MM.1S (cell line): ENCODE measurements around the gene NCAM2.

Experiments
- DNase-seq: peaks from one replicate; pipeline ENCODE4 v3.0.0-alpha.2; 2015
- H2AFZ ChIP-seq: fragments of 300-600 bp; sonication (generic); 2 replicates; pipeline ENCODE4 v1.6.0; 2016; ENCODE audit warnings: antibody characterized with exemption, low read length
- H3F3A ChIP-seq: fragments of 300-600 bp; sonication (generic); 2 replicates; pipeline ENCODE4 v1.6.1; 2016; ENCODE audit warnings: mild to moderate bottlenecking, antibody characterized with exemption, low read length, moderate library complexity, mixed read lengths; ENCODE audit not compliant: insufficient read depth
- H3K27ac ChIP-seq: fragments of 300-600 bp; sonication (generic); 2 replicates; pipeline ENCODE4 v1.5.1; 2016; ENCODE audit warnings: mild to moderate bottlenecking, low read length
- H3K27me3 ChIP-seq: fragments of 300-600 bp; sonication (generic); replicated peaks from 2 replicates; pipeline ENCODE4 v1.6.0; 2016; ENCODE audit warnings: low read length; ENCODE audit not compliant: insufficient read depth
- H3K36me3 ChIP-seq: fragments of 300-600 bp; sonication (generic); replicated peaks from 2 replicates; pipeline ENCODE4 v1.6.1; 2016; ENCODE audit warnings: mild to moderate bottlenecking, low read length, mixed read lengths; ENCODE audit not compliant: insufficient read depth
- H3K4me1 ChIP-seq: fragments of 300-600 bp; sonication (generic); 2 replicates; pipeline ENCODE4 v1.6.1; 2016; ENCODE audit warnings: low read length, mixed read lengths
- H3K4me2 ChIP-seq: fragments of 300-600 bp; sonication (generic); 2 replicates; pipeline ENCODE4 v1.6.0; 2016; ENCODE audit warnings: low read depth, low read length
- H3K4me3 ChIP-seq: fragments of 300-600 bp; sonication (generic); 2 replicates; pipeline ENCODE4 v1.5.1; 2016; ENCODE audit warnings: low read length, mixed read lengths
- H3K79me2 ChIP-seq: fragments of 300-600 bp; sonication (generic); 2 replicates; pipeline ENCODE4 v1.6.1; 2016; ENCODE audit warnings: mixed run types, low read length, mixed read lengths
- H3K9ac ChIP-seq: fragments of 300-600 bp; sonication (generic); 2 replicates; pipeline ENCODE4 v1.6.1; 2016; ENCODE audit warnings: low read length, mixed read lengths
- H3K9me2 ChIP-seq: fragments of 300-600 bp; sonication (generic); replicated peaks from 2 replicates; pipeline ENCODE4 v1.6.1; 2016; ENCODE audit warnings: mild to moderate bottlenecking, low read length, mixed read lengths; ENCODE audit not compliant: insufficient read depth
- H3K9me3 ChIP-seq: fragments of 300-600 bp; sonication (generic); replicated peaks from 2 replicates; pipeline ENCODE4 v1.6.1; 2016; ENCODE audit warnings: mild to moderate bottlenecking, low read length, mixed read lengths; ENCODE audit not compliant: insufficient read depth
- H4K20me1 ChIP-seq: fragments of 300-600 bp; sonication (generic); 2 replicates; pipeline ENCODE4 v1.6.1; 2016; ENCODE audit warnings: mild to moderate bottlenecking, low read length, moderate library complexity, mixed read lengths; ENCODE audit not compliant: insufficient read depth
- CTCF ChIP-seq: fragments of 300-600 bp; sonication (generic); IDR thresholded peaks from 2 replicates; pipeline ENCODE4 v1.5.1; 2016; ENCODE audit warnings: antibody characterized with exemption, low read length, mixed read lengths
- EZH2 ChIP-seq: fragments of 300-600 bp; sonication (generic); optimal IDR thresholded peaks from 2 replicates; pipeline ENCODE3; 2017; ENCODE audit warnings: low read depth, mild to moderate bottlenecking, antibody characterized with exemption, low read length, mixed read lengths
- EZH2phosphoT487 ChIP-seq: fragments of 300-600 bp; sonication (generic); IDR thresholded peaks from 2 replicates; pipeline ENCODE4 v1.6.1; 2018; ENCODE audit warnings: antibody characterized with exemption, low read length

NCAM2 gene

GRCh38 chr21:21226472-21226871 lies 228.3 kb downstream of the NCAM2 start:
- Histone ChIP-seq H3K4me3 (no peak overlapping the region), H4K20me1 (no peaks in the 10 kb centered on the region), H3K27me3 (no peaks in the 10 kb centered on the region), H3K9me3 (no peaks in the 10 kb centered on the region), H3K9ac (no peak overlapping the region), H3F3A (no peaks in the 10 kb centered on the region), H3K9me2 (no peaks in the 10 kb centered on the region), H3K36me3 (no peaks in the 10 kb centered on the region), H3K79me2 (no peaks in the 10 kb centered on the region), H3K27ac (no peak overlapping the region), H3K4me1 (no peaks in the 10 kb centered on the region), H3K4me2 (no peak overlapping the region), H2AFZ (no peak overlapping the region)
- DNase-seq, result no peak
- TF ChIP-seq EZH2 (no peak), EZH2phosphoT487 (no peak), CTCF (no peak)

- no peaks in the 10 kb centered on the region for H3K79me2 ChIP-seq
- H3K9me2 ChIP-seq, result no peaks in the 10 kb centered on the region
- no peak overlapping the region for H3K4me2 ChIP-seq
- H3K9ac ChIP-seq, result no peak overlapping the region
- no peaks in the 10 kb centered on the region for H3K9me3 ChIP-seq
- no peaks in the 10 kb centered on the region for H4K20me1 ChIP-seq
- no peak overlapping the region for H3K4me3 ChIP-seq
- H3K27me3 ChIP-seq, result no peaks in the 10 kb centered on the region
- H3K27ac ChIP-seq, result no peak overlapping the region
- DNase-seq, result peak; percentile 38
- no peak for TF ChIP-seq EZH2phosphoT487
- H3F3A ChIP-seq, result no peaks in the 10 kb centered on the region
- no peak overlapping the region for H2AFZ ChIP-seq
- H3K4me1 ChIP-seq, result no peaks in the 10 kb centered on the region
- no peaks in the 10 kb centered on the region for H3K36me3 ChIP-seq
Measured at GRCh38 chr21:21230672-21231071, 232.5 kb downstream of the NCAM2 start.

- Histone ChIP-seq H3K27me3 (no peaks in the 10 kb centered on the region), H3K9ac (no peak overlapping the region), H3K27ac (no peak overlapping the region), H2AFZ (no peak overlapping the region), H3K79me2 (no peaks in the 10 kb centered on the region), H3F3A (no peaks in the 10 kb centered on the region), H3K9me3 (no peaks in the 10 kb centered on the region), H3K9me2 (no peaks in the 10 kb centered on the region), H4K20me1 (no peaks in the 10 kb centered on the region), H3K4me1 (no peaks in the 10 kb centered on the region), H3K36me3 (no peaks in the 10 kb centered on the region), H3K4me2 (no peak overlapping the region), H3K4me3 (no peak overlapping the region)
- DNase-seq, result no peak
- TF ChIP-seq CTCF (no peak), EZH2 (no peak), EZH2phosphoT487 (no peak)
Measured at GRCh38 chr21:21231913-21232312, 233.7 kb downstream of the NCAM2 start.

GRCh38 chr21:21232320-21232719 lies 234.1 kb downstream of the NCAM2 start:
- H3F3A ChIP-seq, result no peaks in the 10 kb centered on the region
- no peaks in the 10 kb centered on the region for H3K79me2 ChIP-seq
- H4K20me1 ChIP-seq, result no peaks in the 10 kb centered on the region
- TF ChIP-seq EZH2phosphoT487, result no peak
- no peak for TF ChIP-seq EZH2
- TF ChIP-seq CTCF, result peak; percentile 51
- no peaks in the 10 kb centered on the region for H3K27me3 ChIP-seq
- H3K36me3 ChIP-seq, result no peaks in the 10 kb centered on the region
- no peaks in the 10 kb centered on the region for H3K9me3 ChIP-seq
- H3K4me2 ChIP-seq, result no peak overlapping the region
- H2AFZ ChIP-seq, result no peak overlapping the region
- H3K9ac ChIP-seq, result no peak overlapping the region
- no peaks in the 10 kb centered on the region for H3K9me2 ChIP-seq
- H3K4me1 ChIP-seq, result no peaks in the 10 kb centered on the region
- H3K4me3 ChIP-seq, result no peak overlapping the region
- DNase-seq, result peak; percentile 46
- no peak overlapping the region for H3K27ac ChIP-seq
